ENCODE results near the gene MACROD2. TPM values are rescaled to one million over a fixed set of nuclear protein-coding genes. Genes with fewer than 3 reads are reported as not detected.

Gene MACROD2
- total RNA-seq, 6 experiments from 2014 or later, result 0.05 to 0.57 (median 0.11) TPM; not detected in 1

DNA sequence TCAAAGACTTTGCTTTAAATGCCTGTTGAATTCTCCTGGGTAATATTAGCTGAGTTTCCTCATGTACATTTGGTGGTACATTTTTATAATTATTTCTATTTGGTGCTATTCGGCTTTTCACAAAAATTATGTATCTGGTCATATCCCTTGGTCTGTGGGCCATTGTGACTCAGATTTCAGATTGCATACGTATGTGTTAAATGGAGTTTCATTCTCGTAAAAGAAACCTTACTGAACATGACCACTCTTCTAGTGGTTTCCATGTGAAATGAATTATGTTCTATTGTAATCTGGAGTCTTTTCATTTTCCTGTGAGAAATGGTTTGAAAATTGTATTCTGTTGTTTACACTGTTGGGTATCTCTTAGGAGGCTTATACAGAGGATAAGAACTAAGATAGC, 728.3 kb downstream of the MACROD2 start:
- H3K36me3 Mint-ChIP-seq (ENCODE audit: low read depth), result no peaks in the 10 kb centered on the region; the same call in 1 of the 2 replicates
- no peak overlapping the region for H3K4me3 Mint-ChIP-seq
- no peak for DNase-seq
- no peaks in the 10 kb centered on the region for H3K4me1 Mint-ChIP-seq (ENCODE audit: low read depth)
- no peak for TF ChIP-seq CTCF (IDR thresholded peaks at IDR 0.05)
- no peak overlapping the region for H3K27ac Mint-ChIP-seq
- no peaks in the 10 kb centered on the region for H3K27me3 Mint-ChIP-seq (ENCODE audit: insufficient read depth)
- H3K9me3 Mint-ChIP-seq, result peaks cover 68% of the 10 kb centered on the region

- Mint-ChIP-seq H3K9me3 (peaks cover 64% of the 10 kb centered on the region), H3K27me3 (ENCODE audit: insufficient read depth) (no peaks in the 10 kb centered on the region), H3K36me3 (ENCODE audit: low read depth) (no peaks in the 10 kb centered on the region; the same call in 1 of the 2 replicates), H3K27ac (no peak overlapping the region), H3K4me1 (ENCODE audit: low read depth) (no peaks in the 10 kb centered on the region), H3K4me3 (no peak overlapping the region)
- no peak for TF ChIP-seq CTCF (IDR thresholded peaks at IDR 0.05)
- DNase-seq, result no peak
Measured at GRCh38 chr20:14724036-14724435, 728.7 kb downstream of the MACROD2 start.

GRCh38 chr20:14724468-14724867, 729.2 kb downstream of the MACROD2 start:
- Mint-ChIP-seq H3K36me3 (ENCODE audit: low read depth) (no peaks in the 10 kb centered on the region; the same call in 1 of the 2 replicates), H3K27ac (no peak overlapping the region), H3K4me3 (no peak overlapping the region), H3K4me1 (ENCODE audit: low read depth) (no peaks in the 10 kb centered on the region), H3K9me3 (peaks cover 59% of the 10 kb centered on the region), H3K27me3 (ENCODE audit: insufficient read depth) (no peaks in the 10 kb centered on the region)
- TF ChIP-seq CTCF (IDR thresholded peaks at IDR 0.05), result no peak
- DNase-seq, result no peak

DNA sequence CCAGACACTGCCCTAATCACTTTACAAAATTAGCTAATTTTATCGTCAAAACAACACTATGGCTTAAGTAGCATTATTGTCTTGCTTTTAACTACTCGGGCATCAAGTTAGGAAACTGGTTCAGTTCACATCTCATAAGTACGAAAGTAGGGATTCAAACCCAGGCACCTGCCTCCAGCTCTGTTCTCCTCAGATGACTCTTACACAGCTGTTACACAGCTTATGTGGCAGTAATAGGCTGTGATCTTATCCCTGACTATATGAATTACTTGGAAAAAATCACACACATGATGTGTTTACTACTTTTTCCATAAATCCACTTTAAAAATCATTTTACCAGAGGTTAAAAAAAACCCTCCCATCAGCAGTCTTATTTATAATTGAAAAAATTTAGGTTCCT, 731.3 kb downstream of the MACROD2 start:
- Mint-ChIP-seq H3K9me3 (peaks cover 46% of the 10 kb centered on the region), H3K4me1 (ENCODE audit: low read depth) (no peaks in the 10 kb centered on the region), H3K27ac (no peak overlapping the region), H3K27me3 (ENCODE audit: insufficient read depth) (no peaks in the 10 kb centered on the region), H3K36me3 (ENCODE audit: low read depth) (no peaks in the 10 kb centered on the region; the same call in 1 of the 2 replicates), H3K4me3 (no peak overlapping the region)
- no peak for TF ChIP-seq CTCF (IDR thresholded peaks at IDR 0.05)
- no peak for DNase-seq

DNA sequence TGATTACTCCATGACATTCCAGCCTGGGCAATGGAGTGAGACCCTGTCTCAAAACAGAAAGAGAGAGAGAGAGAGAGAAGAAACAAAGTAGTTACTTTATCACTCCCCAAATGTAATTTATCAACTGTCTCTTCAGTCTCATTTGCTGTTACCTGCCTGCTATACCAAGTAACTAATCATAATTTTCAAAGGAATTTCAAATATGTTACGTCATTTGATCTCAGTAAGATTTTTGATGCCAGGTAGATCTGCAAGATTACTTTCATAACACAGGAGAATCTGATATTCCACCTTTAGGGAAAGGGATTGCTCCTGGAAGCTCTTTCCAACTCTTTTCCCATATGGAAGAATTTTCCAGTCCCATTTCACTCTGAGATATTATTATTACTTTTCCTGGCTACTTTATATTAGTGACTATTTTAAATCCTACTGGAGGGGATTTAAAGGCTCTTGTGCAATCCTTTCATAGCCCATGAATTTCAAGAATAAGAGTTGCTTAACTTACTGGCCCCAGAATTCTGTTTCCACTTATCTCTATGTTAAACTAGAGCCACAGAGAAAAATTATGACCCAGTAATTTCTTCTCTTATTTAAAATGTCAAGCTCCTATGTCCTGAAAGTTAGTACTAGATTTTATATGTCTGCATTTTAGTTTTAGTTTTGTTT, 732.3 kb downstream of the MACROD2 start:
- no peak for TF ChIP-seq CTCF (IDR thresholded peaks at IDR 0.05)

More for the DNA sequence above, 732.3 kb downstream of the MACROD2 start:
- no peaks in the 10 kb centered on the region for H3K27me3 Mint-ChIP-seq (ENCODE audit: insufficient read depth)
- H3K9me3 Mint-ChIP-seq, result peaks cover 40% of the 10 kb centered on the region
- no peak for DNase-seq
- H3K4me1 Mint-ChIP-seq (ENCODE audit: low read depth), result no peaks in the 10 kb centered on the region
- H3K4me3 Mint-ChIP-seq, result no peak overlapping the region
- H3K27ac Mint-ChIP-seq, result no peak overlapping the region
- no peaks in the 10 kb centered on the region; the same call in 1 of the 2 replicates for H3K36me3 Mint-ChIP-seq (ENCODE audit: low read depth)
